ENCODE measurements around the gene ZSCAN2. TPM values are rescaled to one million over a fixed set of nuclear protein-coding genes. Genes with fewer than 3 reads are reported as not detected.

Gene ZSCAN2
- total RNA-seq, 2 donors from 2014 or later: 5.4 to 8.2 TPM

GRCh38 chr15:84656972-84657371 is 56.2 kb downstream of the ZSCAN2 start:
- intact Hi-C loops (cut with DNase I, micrococcal nuclease): loop anchor here (10.0 kb wide), 2 partner anchors 62 to 1078 kb away; no protein-coding TSS in a partner anchor
- DNase-seq (no peak), ATAC-seq (no peak)

GRCh38 chr15:84657748-84658079 is 56.9 kb downstream of the ZSCAN2 start:
- intact Hi-C loops (cut with DNase I, micrococcal nuclease): loop anchor here (10.0 kb wide), 2 partner anchors 63 to 1077 kb away; no protein-coding TSS in a partner anchor
- ATAC-seq: no peak
- DNase-seq: no peak

- ATAC-seq (peak; percentile 67), DNase-seq (peak; percentile 88)
- intact Hi-C loops (cut with DNase I, micrococcal nuclease): loop anchor here (10.0 kb wide), 2 partner anchors 63 to 1077 kb away; no protein-coding TSS in a partner anchor
Measured at GRCh38 chr15:84658080-84658787, 57.4 kb downstream of the ZSCAN2 start, which contains the start of gene NMB. Gene NMB, minus strand, starts transcription at chr15:84658199. Its CDS starts 47 bp downstream, at chr15:84658152.

GRCh38 chr15:84658788-84659411 is 58.1 kb downstream of the ZSCAN2 start:
- intact Hi-C loops (cut with DNase I, micrococcal nuclease): loop anchor here (10.0 kb wide), 2 partner anchors 64 to 1076 kb away; no protein-coding TSS in a partner anchor
- ATAC-seq (no peak), DNase-seq (no peak)

- no peak for DNase-seq
- no peak for ATAC-seq
- intact Hi-C loops (cut with DNase I, micrococcal nuclease): loop anchor here (10.0 kb wide), 2 partner anchors 65 to 1075 kb away; no protein-coding TSS in a partner anchor
Measured at GRCh38 chr15:84659904-84660781, 59.3 kb downstream of the ZSCAN2 start.

- ATAC-seq (no peak), DNase-seq (no peak)
- intact Hi-C loops (cut with DNase I, micrococcal nuclease): no loop called here
Measured at GRCh38 chr15:84661001-84661400, 60.2 kb downstream of the ZSCAN2 start.

- DNase-seq (no peak), ATAC-seq (no peak)
- intact Hi-C loops (cut with DNase I, micrococcal nuclease): no loop called here
Measured at GRCh38 chr15:84666373-84666772, 65.6 kb downstream of the ZSCAN2 start.

- no peak for ATAC-seq
- DNase-seq: no peak
- intact Hi-C loops (cut with DNase I, micrococcal nuclease): no loop called here
Measured at GRCh38 chr15:84668221-84668982, 67.6 kb downstream of the ZSCAN2 start.

- DNase-seq: no peak
- ATAC-seq: no peak
- intact Hi-C loops (cut with DNase I, micrococcal nuclease): no loop called here
Measured at GRCh38 chr15:84669726-84670125, 68.9 kb downstream of the ZSCAN2 start.

GRCh38 chr15:84671211-84671610 is 70.4 kb downstream of the ZSCAN2 start:
- intact Hi-C loops (cut with DNase I, micrococcal nuclease): no loop called here
- DNase-seq (no peak), ATAC-seq (no peak)

Other genes starting within 250 kb of the ZSCAN2 start
- 10 to 100 TPM; 17.0 to 20.5 TPM for gene WDR73, start 53.3 kb downstream of the ZSCAN2 start, total RNA-seq
- 1 to 10 TPM; 1.8 to 2.8 TPM for gene NMB, start 57.2 kb downstream of the ZSCAN2 start, total RNA-seq
- 100 to 1,000 TPM; 128 to 130 TPM for gene SEC11A, start 115.1 kb downstream of the ZSCAN2 start, total RNA-seq
- 10 to 100 TPM; 24.3 to 29.7 TPM for gene ZNF592, start 147.6 kb downstream of the ZSCAN2 start, total RNA-seq
- 1 to 10 TPM; 1.0 to 1.1 TPM for gene ALPK3, start 216.3 kb downstream of the ZSCAN2 start, total RNA-seq